PC-9 (cell line): ENCODE measurements around the gene REV3L. TPM values are rescaled to one million over a fixed set of nuclear protein-coding genes. Genes with fewer than 3 reads are reported as not detected.
A peak's percentile ranks its signal among the peaks of the same experiment; 100 is the strongest.

Source experiments
- Bru-seq: library from RNA; stranded (reverse); fragments of 400-500 nt; gene quantifications from one replicate; lab custom pipeline; 2021; lab: Mats Ljungman, UMichigan
- BruChase-seq, 2 experiments: library from RNA; stranded (reverse); fragments of 400-500 nt; gene quantifications; one replicate each; lab custom pipeline; 2021; lab: Mats Ljungman, UMichigan
- BruUV-seq: library from RNA; stranded (reverse); fragments of 400-500 nt; replicated peaks from 2 replicates; lab custom pipeline; 2021; lab: Mats Ljungman, UMichigan
- CTCF ChIA-PET: fragments of 300-600 bp; sonication (Branson Sonifier 250); formaldehyde crosslinking; loops from one replicate; lab custom pipeline; 2022; ENCODE audit warnings: antibody characterized with exemption; lab: Charles Lee
- POLR2A ChIA-PET: fragments of 300-600 bp; sonication (Branson Sonifier 250); formaldehyde crosslinking; loops from one replicate; lab custom pipeline; 2022; ENCODE audit warnings: antibody characterized with exemption; ENCODE audit not compliant: unreplicated experiment; lab: Charles Lee
- DNase-seq, 2 experiments: peaks; one replicate each; pipeline versions ENCODE4 v3.0.0 to v3.0.0-alpha.2; 2015 to 2022; ENCODE audit warnings: mixed read lengths in 1 of 2
- H2AFZ ChIP-seq: fragments of 200-600 bp; sonication (generic); 2 replicates; pipeline ENCODE4 v1.8.1; 2017; ENCODE audit warnings: antibody characterized with exemption
- H3F3A ChIP-seq: fragments of 200-600 bp; sonication (generic); 2 replicates; pipeline ENCODE4 v1.8.1; 2017; ENCODE audit warnings: antibody characterized with exemption, mild to moderate bottlenecking, low read depth; ENCODE audit not compliant: insufficient read depth
- H3K27ac ChIP-seq: fragments of 200-600 bp; sonication (generic); 2 replicates; pipeline ENCODE4 v1.6.1; 2016; ENCODE audit warnings: mixed run types
- H3K27me3 ChIP-seq: fragments of 200-600 bp; sonication (generic); 2 replicates; pipeline ENCODE4 v1.6.1; 2016; ENCODE audit warnings: low read depth, mixed run types; ENCODE audit not compliant: insufficient read depth
- H3K36me3 ChIP-seq: fragments of 200-600 bp; sonication (generic); 2 replicates; pipeline ENCODE4 v1.6.1; 2016; ENCODE audit warnings: low read depth, mixed run types
- H3K4me1 ChIP-seq: fragments of 200-600 bp; sonication (generic); replicated peaks from 2 replicates; pipeline ENCODE4 v1.6.1; 2016; ENCODE audit warnings: mixed run types; ENCODE audit not compliant: insufficient read depth
- H3K4me2 ChIP-seq: fragments of 200-600 bp; sonication (generic); 2 replicates; pipeline ENCODE4 v1.6.1; 2017; ENCODE audit warnings: mixed run types
- H3K4me3 ChIP-seq: fragments of 200-600 bp; sonication (generic); 2 replicates; pipeline ENCODE4 v1.6.1; 2016; ENCODE audit warnings: mixed run types
- H3K79me2 ChIP-seq: fragments of 200-600 bp; sonication (generic); 2 replicates; pipeline ENCODE4 v1.6.1; 2017; ENCODE audit warnings: low read depth, mixed run types
- H3K9me2 ChIP-seq: fragments of 200-600 bp; sonication (generic); 2 replicates; pipeline ENCODE4 v1.8.1; 2017; ENCODE audit warnings: mild to moderate bottlenecking; ENCODE audit not compliant: insufficient read depth
- H3K9me3 ChIP-seq: fragments of 200-600 bp; sonication (generic); 2 replicates; pipeline ENCODE4 v1.8.1; 2016; ENCODE audit warnings: low read depth; ENCODE audit not compliant: insufficient read depth
- H4K20me1 ChIP-seq: fragments of 200-600 bp; sonication (generic); 2 replicates; pipeline ENCODE4 v1.8.1; 2017; ENCODE audit not compliant: insufficient read depth
- CTCF ChIP-seq: fragments of 200-600 bp; sonication (generic); conservative IDR thresholded peaks from 2 replicates; pipeline ENCODE4 v1.6.1; 2017; ENCODE audit warnings: mixed run types, antibody characterized with exemption, mild to moderate bottlenecking, moderate library complexity
- EZH2 ChIP-seq: fragments of 200-600 bp; sonication (generic); IDR thresholded peaks from 2 replicates; pipeline ENCODE4 v1.8.0; 2017; ENCODE audit warnings: antibody characterized with exemption, low read depth
- intact Hi-C: fragments of 100-400 bp; cut with micrococcal nuclease; formaldehyde crosslinking; loops from one replicate; pipeline ENCODE4 v1.10.0; 2022; ENCODE audit not compliant: unreplicated experiment
- long read RNA-seq: library from polyadenylated mRNA; stranded (forward); transcript quantifications from one replicate; pipeline ENCODE4 v2.0.0, GENCODE V29; 2022
- total RNA-seq: library from RNA; stranded (reverse); gene quantifications from 2 replicates; pipeline ENCODE4 v1.2.3, GENCODE V29; 2021

Gene REV3L
- total RNA-seq, result 22.9 and 23.8 TPM in 2 replicates
- percentile 88 among the genes with signal in this experiment for Bru-seq, nascent RNA
- percentile 87 among the genes with signal in this experiment for BruChase-seq, experiment 1, labeled RNA remaining after a 2-hour chase
- percentile 81 among the genes with signal in this experiment for BruChase-seq, experiment 2, labeled RNA remaining after a 6-hour chase
- long read RNA-seq, partial matches to known transcripts, result 0 of 6 reads
- long read RNA-seq, other reads (novel, unspliced or antisense), result 6 of 6 reads

GRCh38 chr6:111482959-111483735, at the start of gene REV3L:
TSS of gene REV3L (minus strand) at chr6:111483218. CDS start at chr6:111482888, 330 bp downstream.
- intact Hi-C loops, result loop anchor here (1.0 to 10.0 kb wide), 4 partner anchors 68 to 562 kb away; a partner anchor contains a TSS
- Histone ChIP-seq H3K36me3 (no peaks in the 10 kb centered on the region), H3K9me3 (no peaks in the 10 kb centered on the region), H3K27ac (peak within 1 kb of the TSS; percentile 90), H3K27me3 (no peaks in the 10 kb centered on the region), H2AFZ (peak within 1 kb of the TSS; percentile 93), H4K20me1 (no peaks in the 10 kb centered on the region), H3K79me2 (peaks cover 60% of the 10 kb centered on the region), H3K4me3 (peak within 1 kb of the TSS; percentile 66), H3F3A (peaks cover 6% of the 10 kb centered on the region; the same call in 1 of the 2 replicates), H3K4me1 (peaks cover 51% of the 10 kb centered on the region), H3K4me2 (peak within 1 kb of the TSS; percentile 90), H3K9me2 (no peaks in the 10 kb centered on the region)
- peak; percentile 70 to 77 for DNase-seq
- no TSS peak for BruUV-seq
- TF ChIP-seq CTCF (no peak), EZH2 (no peak)
- POLR2A ChIA-PET, result interaction anchor here (0.6 to 0.7 kb wide), 6 partner anchors 109 to 502 kb away, joined by 3 to 23 read pairs (median 12); no protein-coding TSS in a partner anchor
- CTCF ChIA-PET, result no interaction called here

GRCh38 chr6:111531185-111531584, 48.2 kb upstream of the REV3L start:
- Histone ChIP-seq H3K4me3 (no peak overlapping the region), H3K79me2 (no peaks in the 10 kb centered on the region), H3K36me3 (no peaks in the 10 kb centered on the region), H4K20me1 (no peaks in the 10 kb centered on the region), H3K4me2 (no peak overlapping the region), H3K9me2 (no peaks in the 10 kb centered on the region), H3F3A (no peaks in the 10 kb centered on the region), H3K27me3 (no peaks in the 10 kb centered on the region), H3K4me1 (no peaks in the 10 kb centered on the region), H3K9me3 (no peaks in the 10 kb centered on the region), H3K27ac (no peak overlapping the region), H2AFZ (no peak overlapping the region)
- ChIA-PET POLR2A (interaction anchor here (0.8 kb wide), 1 partner anchor 247 kb away, joined by 8 read pairs; no protein-coding TSS in a partner anchor), CTCF (no interaction called here)
- DNase-seq, result no peak
- TF ChIP-seq EZH2 (no peak), CTCF (no peak)
- no TSS peak for BruUV-seq
- intact Hi-C loops, result no loop called here

DNA sequence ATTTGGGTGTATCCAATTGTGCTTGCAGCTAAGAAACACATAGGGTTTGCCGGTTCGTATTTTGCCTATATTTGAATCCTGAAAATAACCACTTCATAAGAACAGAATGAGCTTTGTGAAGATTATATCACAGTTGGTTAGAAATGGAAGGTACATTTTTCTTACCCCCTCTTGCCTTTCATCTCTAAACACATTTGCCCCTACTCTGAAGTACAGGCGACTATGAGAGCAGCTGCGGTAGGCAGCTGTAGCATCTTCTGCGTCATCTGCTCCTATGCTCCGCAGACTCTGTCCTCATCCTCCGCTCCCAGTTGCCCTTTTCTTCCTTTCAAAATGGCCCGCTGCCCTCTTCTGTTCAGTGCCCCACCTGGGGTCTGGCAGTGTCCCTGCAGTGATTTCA, 47.6 kb upstream of the REV3L start:
- H3K36me3 ChIP-seq, result no peaks in the 10 kb centered on the region
- no peaks in the 10 kb centered on the region for H3K9me2 ChIP-seq
- H3K4me2 ChIP-seq, result no peak overlapping the region
- H3K9me3 ChIP-seq, result no peaks in the 10 kb centered on the region
- ChIA-PET POLR2A (no interaction called here), CTCF (no interaction called here)
- no peaks in the 10 kb centered on the region for H4K20me1 ChIP-seq
- DNase-seq, result no peak
- H3F3A ChIP-seq, result no peaks in the 10 kb centered on the region
- H2AFZ ChIP-seq, result no peak overlapping the region
- no peak overlapping the region for H3K27ac ChIP-seq
- H3K4me1 ChIP-seq, result no peaks in the 10 kb centered on the region
- TF ChIP-seq CTCF (no peak), EZH2 (no peak)
- no peaks in the 10 kb centered on the region for H3K79me2 ChIP-seq
- H3K27me3 ChIP-seq, result no peaks in the 10 kb centered on the region
- intact Hi-C loops, result no loop called here
- BruUV-seq, result no TSS peak
- H3K4me3 ChIP-seq, result no peak overlapping the region
